ENCODE data around the gene INPPL1.
A peak's percentile ranks its signal among the peaks of the same experiment; 100 is the strongest.

DNA sequence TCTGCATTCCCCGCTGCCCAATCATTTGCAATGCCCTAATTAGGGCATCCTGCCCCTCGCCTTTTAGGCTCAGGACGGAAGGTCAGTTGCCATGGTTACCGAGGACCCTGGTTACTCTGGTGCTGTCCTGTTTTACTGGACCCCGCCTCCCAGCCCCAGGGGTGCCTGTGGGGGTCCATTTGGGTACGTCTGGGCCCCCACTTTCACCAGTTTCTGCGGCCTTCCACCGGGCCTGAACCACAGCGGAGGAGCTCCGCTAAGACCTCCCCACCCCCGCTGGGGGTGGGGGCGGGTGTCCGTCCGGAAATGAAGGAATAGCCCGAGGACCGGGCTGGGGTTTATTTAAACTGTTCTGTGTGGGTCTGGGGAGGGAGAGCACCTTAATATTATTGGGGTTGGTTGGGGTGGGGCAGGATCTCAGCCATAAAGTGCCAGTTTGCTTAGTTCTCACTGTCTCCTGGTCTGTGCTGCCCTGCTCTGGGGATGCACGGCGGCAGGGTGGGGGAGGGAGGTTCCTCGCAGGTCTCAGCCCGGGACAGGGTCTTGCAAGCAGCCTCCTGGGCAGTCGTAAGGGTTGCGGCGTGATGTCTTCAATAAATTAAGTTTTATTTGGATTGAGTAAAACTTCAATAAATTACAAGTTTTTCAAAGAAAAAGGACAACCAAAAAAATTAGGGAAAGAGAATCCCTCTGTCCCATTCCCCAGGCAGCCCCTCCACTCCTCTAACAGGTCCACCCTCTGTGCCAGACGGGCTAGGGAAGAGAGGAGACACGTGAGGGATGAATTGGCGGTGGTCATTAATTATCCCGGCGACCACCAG, 14.1 kb downstream of the INPPL1 start:
- TF ChIP-seq, protein P1, sequence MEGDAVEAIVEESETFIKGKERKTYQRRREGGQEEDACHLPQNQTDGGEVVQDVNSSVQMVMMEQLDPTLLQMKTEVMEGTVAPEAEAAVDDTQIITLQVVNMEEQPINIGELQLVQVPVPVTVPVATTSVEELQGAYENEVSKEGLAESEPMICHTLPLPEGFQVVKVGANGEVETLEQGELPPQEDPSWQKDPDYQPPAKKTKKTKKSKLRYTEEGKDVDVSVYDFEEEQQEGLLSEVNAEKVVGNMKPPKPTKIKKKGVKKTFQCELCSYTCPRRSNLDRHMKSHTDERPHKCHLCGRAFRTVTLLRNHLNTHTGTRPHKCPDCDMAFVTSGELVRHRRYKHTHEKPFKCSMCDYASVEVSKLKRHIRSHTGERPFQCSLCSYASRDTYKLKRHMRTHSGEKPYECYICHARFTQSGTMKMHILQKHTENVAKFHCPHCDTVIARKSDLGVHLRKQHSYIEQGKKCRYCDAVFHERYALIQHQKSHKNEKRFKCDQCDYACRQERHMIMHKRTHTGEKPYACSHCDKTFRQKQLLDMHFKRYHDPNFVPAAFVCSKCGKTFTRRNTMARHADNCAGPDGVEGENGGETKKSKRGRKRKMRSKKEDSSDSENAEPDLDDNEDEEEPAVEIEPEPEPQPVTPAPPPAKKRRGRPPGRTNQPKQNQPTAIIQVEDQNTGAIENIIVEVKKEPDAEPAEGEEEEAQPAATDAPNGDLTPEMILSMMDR (IDR thresholded peaks at IDR 0.05), result peak in 1 of 7 experiments; percentile 10
- TF ChIP-seq POLR2A (IDR thresholded peaks at IDR 0.05) (no peak), POLR2AphosphoS5 (IDR thresholded peaks at IDR 0.05) (no peak)
